Fibroblast of peridontal ligament (primary cell): ENCODE results near the gene MAGEE1.
A peak's percentile ranks its signal among the peaks of the same experiment; 100 is the strongest.

Experiments used
- DNase-seq: peaks from one replicate; pipeline ENCODE4 v3.0.0-alpha.2; 2010; ENCODE audit errors: extremely low read depth

The MAGEE1 gene, protein sequence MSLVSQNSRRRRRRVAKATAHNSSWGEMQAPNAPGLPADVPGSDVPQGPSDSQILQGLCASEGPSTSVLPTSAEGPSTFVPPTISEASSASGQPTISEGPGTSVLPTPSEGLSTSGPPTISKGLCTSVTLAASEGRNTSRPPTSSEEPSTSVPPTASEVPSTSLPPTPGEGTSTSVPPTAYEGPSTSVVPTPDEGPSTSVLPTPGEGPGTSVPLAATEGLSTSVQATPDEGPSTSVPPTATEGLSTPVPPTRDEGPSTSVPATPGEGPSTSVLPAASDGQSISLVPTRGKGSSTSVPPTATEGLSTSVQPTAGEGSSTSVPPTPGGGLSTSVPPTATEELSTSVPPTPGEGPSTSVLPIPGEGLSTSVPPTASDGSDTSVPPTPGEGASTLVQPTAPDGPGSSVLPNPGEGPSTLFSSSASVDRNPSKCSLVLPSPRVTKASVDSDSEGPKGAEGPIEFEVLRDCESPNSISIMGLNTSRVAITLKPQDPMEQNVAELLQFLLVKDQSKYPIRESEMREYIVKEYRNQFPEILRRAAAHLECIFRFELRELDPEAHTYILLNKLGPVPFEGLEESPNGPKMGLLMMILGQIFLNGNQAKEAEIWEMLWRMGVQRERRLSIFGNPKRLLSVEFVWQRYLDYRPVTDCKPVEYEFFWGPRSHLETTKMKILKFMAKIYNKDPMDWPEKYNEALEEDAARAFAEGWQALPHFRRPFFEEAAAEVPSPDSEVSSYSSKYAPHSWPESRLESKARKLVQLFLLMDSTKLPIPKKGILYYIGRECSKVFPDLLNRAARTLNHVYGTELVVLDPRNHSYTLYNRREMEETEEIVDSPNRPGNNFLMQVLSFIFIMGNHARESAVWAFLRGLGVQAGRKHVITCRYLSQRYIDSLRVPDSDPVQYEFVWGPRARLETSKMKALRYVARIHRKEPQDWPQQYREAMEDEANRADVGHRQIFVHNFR

DNA sequence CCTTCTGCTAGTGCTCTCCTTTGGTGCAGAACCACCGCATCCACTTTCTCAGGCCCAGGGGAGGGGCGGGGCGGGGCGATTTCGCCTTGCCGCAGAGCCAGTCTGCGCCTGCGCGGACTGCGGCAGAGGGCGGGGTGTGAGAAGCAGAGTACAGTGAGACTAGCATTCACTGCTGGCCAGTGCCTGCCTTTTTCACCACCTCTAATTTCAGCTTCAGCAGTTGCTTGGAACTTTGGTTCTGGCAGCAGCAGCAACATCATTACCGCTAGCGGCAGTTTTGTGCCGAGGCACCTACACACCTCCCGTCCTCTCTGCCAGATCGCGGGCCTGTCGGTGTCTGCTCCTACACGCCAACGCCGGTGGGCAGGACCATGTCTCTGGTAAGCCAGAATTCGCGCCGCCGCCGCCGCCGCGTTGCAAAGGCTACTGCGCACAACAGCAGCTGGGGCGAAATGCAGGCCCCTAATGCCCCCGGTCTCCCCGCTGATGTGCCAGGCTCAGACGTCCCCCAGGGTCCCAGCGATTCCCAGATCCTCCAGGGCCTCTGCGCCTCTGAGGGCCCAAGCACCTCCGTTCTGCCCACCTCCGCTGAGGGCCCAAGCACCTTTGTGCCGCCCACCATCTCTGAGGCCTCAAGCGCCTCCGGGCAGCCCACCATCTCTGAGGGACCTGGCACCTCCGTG is at the start of gene MAGEE1:
Gene MAGEE1, plus strand, starts transcription at position 151 of the 683 bp plus-strand sequence. Its CDS starts 221 bp downstream, at position 372.
- peak; percentile 24 for DNase-seq

DNA sequence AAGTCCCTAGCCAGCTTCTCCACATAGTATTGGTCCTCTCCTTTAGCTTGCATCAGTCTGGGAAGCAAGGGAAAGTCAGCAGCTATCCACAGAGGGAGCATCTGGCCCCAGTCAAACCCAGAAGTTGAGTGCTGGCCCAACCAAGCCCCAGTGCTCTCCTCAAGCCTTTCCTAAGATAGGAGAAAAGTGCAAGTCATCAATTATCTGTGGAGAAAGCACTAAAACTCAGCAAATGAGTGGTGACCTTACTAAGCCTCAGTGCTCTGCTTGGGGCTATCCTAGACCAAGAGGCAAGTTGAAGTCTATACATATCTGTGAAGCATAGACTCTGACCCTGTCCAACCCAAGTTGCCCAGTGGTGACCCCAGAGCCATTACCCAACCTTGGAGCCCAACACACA is 28.5 kb upstream of the MAGEE1 start:
- DNase-seq, result no peak

DNA sequence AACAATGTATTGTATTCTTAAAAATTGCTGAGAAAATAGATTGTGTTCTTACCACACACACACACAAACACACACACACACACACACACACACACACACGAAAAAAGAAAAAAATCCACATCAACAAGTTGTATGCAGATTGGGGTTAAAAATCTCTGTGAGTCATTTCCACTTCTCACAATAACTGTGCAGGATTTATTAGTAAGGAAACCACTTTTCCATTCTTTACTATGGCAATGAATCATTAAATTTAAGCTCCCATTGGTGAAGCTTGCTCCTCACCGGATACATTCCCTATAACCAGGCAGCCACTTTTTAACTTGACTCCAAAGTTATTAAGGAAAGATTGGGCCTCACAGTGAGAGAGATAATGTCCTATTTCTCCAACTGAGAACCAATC is 19.7 kb upstream of the MAGEE1 start:
- no peak for DNase-seq

DNA sequence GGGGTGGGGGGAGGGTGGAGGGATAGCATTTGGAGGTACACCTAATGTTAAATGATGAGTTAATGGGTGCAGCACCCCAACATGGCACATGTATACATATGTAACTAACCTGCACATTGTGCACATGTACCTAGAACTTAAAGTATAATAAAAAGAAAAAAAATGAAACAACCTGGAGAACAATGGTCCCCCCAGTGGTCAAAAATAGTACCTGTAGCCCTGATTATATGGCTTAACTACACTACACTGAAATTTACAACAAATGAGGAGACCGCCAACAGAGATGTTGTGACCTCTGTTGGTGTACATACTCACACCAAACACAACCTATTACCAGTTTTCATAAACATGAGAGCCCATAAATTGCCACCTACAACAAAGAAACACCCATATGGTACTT is 7.3 kb upstream of the MAGEE1 start:
- no peak for DNase-seq

GRCh38 chrX:76428243-76429130 is 977 bp downstream of the MAGEE1 start:
- DNase-seq, result no peak

DNA sequence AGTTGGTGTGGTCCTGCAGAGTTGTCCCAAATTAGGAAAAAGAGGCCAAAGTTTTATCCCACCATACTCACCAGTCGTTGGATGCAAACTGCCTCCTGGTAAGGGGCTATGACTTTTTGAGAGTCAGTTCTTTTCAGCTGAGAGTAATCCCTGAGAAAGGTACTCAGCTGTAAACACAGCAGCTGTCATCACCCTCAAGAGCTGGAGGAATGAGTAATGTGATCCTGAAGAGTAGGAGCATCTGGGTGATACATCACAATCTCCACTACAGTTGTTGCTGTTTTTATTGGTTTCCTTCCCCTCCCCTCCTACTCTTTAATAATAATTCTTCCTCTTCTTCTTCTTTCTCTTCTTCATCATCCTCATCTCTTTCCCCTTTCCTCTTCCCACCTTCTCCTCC is 5.7 kb downstream of the MAGEE1 start:
- DNase-seq, result no peak

DNA sequence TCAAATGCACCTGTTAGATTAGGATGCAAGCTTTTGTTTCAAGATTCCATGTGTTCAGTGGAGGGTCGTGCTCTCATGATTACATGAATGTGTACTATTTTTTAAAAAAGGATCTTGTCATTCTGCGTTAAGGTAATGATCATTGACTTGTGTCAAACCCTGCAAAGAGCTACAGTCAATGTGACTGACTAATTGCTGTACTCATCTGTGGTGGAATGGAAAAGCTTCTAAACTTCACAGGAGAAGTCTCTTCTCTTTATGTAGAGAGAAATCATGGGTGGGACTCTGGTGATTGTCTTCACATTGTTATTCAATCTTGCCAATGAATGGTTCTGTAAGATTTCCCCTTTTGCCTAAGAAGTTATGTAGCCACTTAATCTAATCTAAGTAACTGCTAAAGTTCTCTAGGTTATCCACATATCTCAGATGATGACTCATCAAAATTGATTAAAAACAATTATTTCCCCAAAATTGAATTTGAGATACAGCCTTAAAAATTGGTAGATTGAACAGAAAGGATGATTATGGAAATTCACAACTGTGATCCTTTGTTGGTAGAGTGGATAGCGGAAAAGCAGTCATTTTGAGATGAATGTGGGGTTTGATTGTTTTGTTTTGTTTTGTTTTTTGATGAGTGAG is 6.7 kb downstream of the MAGEE1 start:
- DNase-seq, result no peak

DNA sequence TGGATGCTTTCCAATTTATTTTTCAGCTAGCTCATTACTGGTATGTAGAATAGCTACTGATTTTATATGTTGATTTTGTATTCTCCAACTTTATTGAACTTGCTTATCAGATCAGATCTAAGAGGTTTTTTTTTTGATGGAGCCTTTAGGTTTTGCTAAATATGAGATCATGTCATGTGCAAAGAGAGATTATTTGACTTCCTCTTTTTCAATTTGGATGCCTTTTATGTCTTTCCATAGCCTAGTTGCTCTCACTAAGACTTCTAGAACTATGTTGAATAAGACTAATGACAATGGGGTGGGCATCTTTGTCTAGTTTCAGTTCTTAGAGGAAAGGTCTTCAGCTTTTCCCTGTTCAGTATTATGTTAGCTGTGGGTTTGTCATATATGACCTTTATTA is 11.7 kb downstream of the MAGEE1 start:
- DNase-seq, result no peak

DNA sequence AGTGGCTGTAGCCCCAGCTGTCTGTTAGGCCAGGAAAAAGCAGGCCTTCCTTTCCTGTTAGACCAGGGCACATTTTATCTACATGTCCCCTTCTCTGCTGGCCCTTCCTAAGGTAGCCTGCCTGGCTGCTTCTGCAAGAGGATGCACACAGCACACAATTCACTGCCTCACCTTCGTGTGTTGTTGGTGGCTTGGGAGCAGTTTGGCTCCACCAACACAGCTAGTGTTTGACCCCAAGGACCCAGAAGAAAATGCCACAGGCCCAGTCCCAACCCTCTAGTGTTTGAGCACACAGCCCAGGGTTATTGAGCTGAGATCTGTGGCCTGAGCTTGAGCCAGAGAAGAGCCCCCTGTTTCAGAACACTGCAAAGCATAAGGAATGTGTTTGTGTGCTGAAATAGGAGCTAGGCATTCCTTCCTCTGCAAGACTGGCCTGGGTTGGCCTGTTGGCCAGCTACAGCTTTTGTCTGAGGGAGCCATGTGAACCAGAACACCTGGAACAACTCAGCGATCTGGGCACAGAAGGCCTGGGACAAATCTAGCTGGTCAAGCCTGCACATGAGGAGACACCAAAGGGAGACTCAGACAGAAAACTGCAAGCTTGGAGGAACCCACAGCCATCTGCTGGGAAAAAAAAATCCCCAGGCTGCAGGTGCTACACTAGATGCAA is 26.4 kb downstream of the MAGEE1 start:
- DNase-seq, result no peak

- DNase-seq, result peak; percentile 1
Measured at GRCh38 chrX:76454456-76454927, 27.0 kb downstream of the MAGEE1 start.

GRCh38 chrX:76477353-76477752 is 49.8 kb downstream of the MAGEE1 start:
- no peak for DNase-seq
